ENCODE data around the gene PYCR2. TPM values are rescaled to one million over a fixed set of nuclear protein-coding genes. Genes with fewer than 3 reads are reported as not detected.
A peak's percentile ranks its signal among the peaks of the same experiment; 100 is the strongest.

Gene PYCR2
- total and polyA plus RNA-seq, 8 donors = 52.7 to 68.7 (median 57.1) TPM

GRCh38 chr1:225946082-225946620, 22.1 kb upstream of the PYCR2 start:
- TF ChIP-seq CTCF (IDR thresholded peaks at IDR 0.05) = no peak
- peaks cover 0 to 14% of the 10 kb centered on the region in 2 donors for H3K4me1 ChIP-seq
- DNase-seq = no peak
- H3K9me3 ChIP-seq = no peaks in the 10 kb centered on the region
- H3K4me3 ChIP-seq = no peak overlapping the region
- intact Hi-C loops (cut with DNase I) = no loop called here
- no peaks in the 10 kb centered on the region for H3K36me3 ChIP-seq
- H3K27ac ChIP-seq = no peak overlapping the region
- ATAC-seq = no peak
- peaks cover 0 to 4% of the 10 kb centered on the region in 2 donors for H3K27me3 ChIP-seq

DNA sequence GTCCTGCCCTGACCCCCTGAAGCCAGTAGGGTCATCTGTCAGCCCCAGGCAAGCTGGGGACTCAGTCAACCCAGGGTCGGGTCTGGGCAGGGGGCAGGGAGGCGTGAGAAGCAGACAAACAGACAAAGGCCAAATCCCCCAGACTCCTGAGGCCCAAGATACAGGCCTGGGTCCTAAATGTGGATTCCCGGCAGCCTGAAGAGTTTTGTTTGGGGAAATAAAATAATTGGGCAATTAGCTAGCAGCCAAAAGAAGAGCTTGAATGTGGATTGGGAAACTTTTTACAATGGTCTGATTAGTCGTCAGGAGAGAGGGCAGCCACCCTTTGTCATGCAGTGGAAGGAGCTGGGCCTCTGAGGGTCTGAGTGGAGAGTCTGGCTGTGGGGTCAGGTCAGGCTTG, 21.5 kb upstream of the PYCR2 start:
- H3K9me3 ChIP-seq = no peaks in the 10 kb centered on the region
- H3K36me3 ChIP-seq = no peaks in the 10 kb centered on the region
- no peak overlapping the region for H3K4me3 ChIP-seq
- intact Hi-C loops (cut with DNase I) = no loop called here
- ATAC-seq (no peak), DNase-seq (no peak)
- H3K27me3 ChIP-seq = no peaks in the 10 kb centered on the region
- no peak overlapping the region for H3K27ac ChIP-seq
- TF ChIP-seq CTCF (IDR thresholded peaks at IDR 0.05) = no peak
- H3K4me1 ChIP-seq = peaks cover 0 to 19% of the 10 kb centered on the region in 2 donors

- Histone ChIP-seq H3K9me3 (no peaks in the 10 kb centered on the region), H3K4me3 (no peak overlapping the region), H3K27ac (no peak overlapping the region), H3K27me3 (peaks cover 0 to under 1% of the 10 kb centered on the region in 2 donors), H3K36me3 (no peaks in the 10 kb centered on the region), H3K4me1 (peaks cover 0 to 19% of the 10 kb centered on the region in 2 donors)
- intact Hi-C loops (cut with DNase I) = no loop called here
- peak; percentile 17 for ATAC-seq
- DNase-seq = no peak
- TF ChIP-seq CTCF (IDR thresholded peaks at IDR 0.05) = no peak
These were observed 20.9 kb upstream of the PYCR2 start for GRCh38 chr1:225944951-225945350.

GRCh38 chr1:225944387-225944786, 20.3 kb upstream of the PYCR2 start:
- Histone ChIP-seq H3K4me3 (no peak overlapping the region), H3K4me1 (peaks cover 0 to 19% of the 10 kb centered on the region in 2 donors), H3K27ac (no peak overlapping the region), H3K9me3 (no peaks in the 10 kb centered on the region), H3K36me3 (no peaks in the 10 kb centered on the region), H3K27me3 (peaks cover 0 to 6% of the 10 kb centered on the region in 2 donors)
- ATAC-seq (no peak), DNase-seq (no peak)
- intact Hi-C loops (cut with DNase I) = no loop called here
- TF ChIP-seq CTCF (IDR thresholded peaks at IDR 0.05) = no peak

DNA sequence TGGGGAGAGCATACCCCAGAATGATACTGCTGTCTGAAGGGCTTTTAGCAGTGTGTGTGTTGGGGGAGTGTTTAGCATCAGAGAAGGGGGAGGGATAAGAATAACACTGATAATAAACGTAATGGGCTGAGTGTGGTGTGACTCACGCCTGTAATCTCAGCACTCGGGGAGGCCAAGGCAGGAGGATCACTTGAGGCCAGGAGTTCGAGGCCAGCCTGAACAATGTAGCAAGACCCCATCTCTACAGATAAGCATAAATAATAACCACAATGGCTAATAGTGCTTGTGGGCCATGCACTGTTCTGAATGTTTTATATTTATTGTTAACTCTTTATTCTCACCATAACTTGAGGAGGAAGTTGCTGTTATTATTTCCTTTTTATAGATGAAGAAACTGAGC, 19.5 kb upstream of the PYCR2 start:
- Histone ChIP-seq H3K36me3 (no peaks in the 10 kb centered on the region), H3K4me1 (peaks cover 0 to 19% of the 10 kb centered on the region in 2 donors), H3K9me3 (no peaks in the 10 kb centered on the region), H3K27ac (no peak overlapping the region), H3K4me3 (no peak overlapping the region), H3K27me3 (peaks cover 0 to 10% of the 10 kb centered on the region in 2 donors)
- TF ChIP-seq CTCF (IDR thresholded peaks at IDR 0.05) = no peak
- intact Hi-C loops (cut with DNase I) = no loop called here
- DNase-seq (no peak), ATAC-seq (no peak)

Data from left lung (tissue), 10 donors.